RWPE2 (cell line): ENCODE measurements around the gene KHK.

Experiments
- ATAC-seq: fragments of 200-7000 bp; cut with Tn5 transposase; 3 replicates; pipeline ENCODE4 v1.9.1; 2021; ENCODE audit warnings: low read depth
- DNase-seq: peaks from one replicate; pipeline ENCODE4 v3.0.0-alpha.2; 2020; ENCODE audit warnings: low spot score
- H3K27ac ChIP-seq: fragments of 450-650 bp; 2 replicates; pipeline ENCODE4 v1.5.1; 2017; ENCODE audit warnings: mild to moderate bottlenecking; ENCODE audit not compliant: poor library complexity, severe bottlenecking
- H3K27me3 ChIP-seq: fragments of 250-450 bp; sonication (Bioruptor Pico); 2 replicates; pipeline ENCODE4 v1.5.1; 2021; ENCODE audit warnings: mild to moderate bottlenecking, moderate library complexity; ENCODE audit not compliant: insufficient read depth, poor library complexity, severe bottlenecking
- H3K36me3 ChIP-seq: fragments of 250-450 bp; sonication (Bioruptor Pico); 2 replicates; pipeline ENCODE4 v1.5.1; 2020; ENCODE audit warnings: low read depth, mild to moderate bottlenecking, moderate library complexity
- H3K4me1 ChIP-seq: fragments of 250-450 bp; sonication (Bioruptor Pico); 2 replicates; pipeline ENCODE4 v1.5.1; 2021; ENCODE audit warnings: mild to moderate bottlenecking, moderate library complexity; ENCODE audit not compliant: insufficient read depth, poor library complexity, severe bottlenecking
- H3K4me3 ChIP-seq: fragments of 250-450 bp; sonication (Bioruptor Pico); 2 replicates; pipeline ENCODE4 v1.5.1; 2021; ENCODE audit warnings: mild to moderate bottlenecking, moderate library complexity; ENCODE audit not compliant: severe bottlenecking
- H3K9me3 ChIP-seq: fragments of 250-450 bp; sonication (Bioruptor Pico); 2 replicates; pipeline ENCODE4 v1.5.1; 2021; ENCODE audit warnings: mild to moderate bottlenecking, moderate library complexity; ENCODE audit not compliant: severe bottlenecking
- TF ChIP-seq, protein P1 (sequence below): fragments of 450-650 bp; IDR thresholded peaks from one replicate; pipeline ENCODE4 v1.5.1; 2017; ENCODE audit warnings: mild to moderate bottlenecking, moderate library complexity; ENCODE audit not compliant: poor library complexity, severe bottlenecking

Gene KHK

GRCh38 chr2:27145682-27146081 lies 59.1 kb downstream of the KHK start:
- ATAC-seq (no peak), DNase-seq (no peak)
- Histone ChIP-seq H3K27me3 (no peaks in the 10 kb centered on the region), H3K4me1 (no peaks in the 10 kb centered on the region), H3K36me3 (no peaks in the 10 kb centered on the region), H3K27ac (no peak overlapping the region), H3K9me3 (no peaks in the 10 kb centered on the region), H3K4me3 (no peak overlapping the region)
- TF ChIP-seq, protein P1, sequence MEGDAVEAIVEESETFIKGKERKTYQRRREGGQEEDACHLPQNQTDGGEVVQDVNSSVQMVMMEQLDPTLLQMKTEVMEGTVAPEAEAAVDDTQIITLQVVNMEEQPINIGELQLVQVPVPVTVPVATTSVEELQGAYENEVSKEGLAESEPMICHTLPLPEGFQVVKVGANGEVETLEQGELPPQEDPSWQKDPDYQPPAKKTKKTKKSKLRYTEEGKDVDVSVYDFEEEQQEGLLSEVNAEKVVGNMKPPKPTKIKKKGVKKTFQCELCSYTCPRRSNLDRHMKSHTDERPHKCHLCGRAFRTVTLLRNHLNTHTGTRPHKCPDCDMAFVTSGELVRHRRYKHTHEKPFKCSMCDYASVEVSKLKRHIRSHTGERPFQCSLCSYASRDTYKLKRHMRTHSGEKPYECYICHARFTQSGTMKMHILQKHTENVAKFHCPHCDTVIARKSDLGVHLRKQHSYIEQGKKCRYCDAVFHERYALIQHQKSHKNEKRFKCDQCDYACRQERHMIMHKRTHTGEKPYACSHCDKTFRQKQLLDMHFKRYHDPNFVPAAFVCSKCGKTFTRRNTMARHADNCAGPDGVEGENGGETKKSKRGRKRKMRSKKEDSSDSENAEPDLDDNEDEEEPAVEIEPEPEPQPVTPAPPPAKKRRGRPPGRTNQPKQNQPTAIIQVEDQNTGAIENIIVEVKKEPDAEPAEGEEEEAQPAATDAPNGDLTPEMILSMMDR: no peak

DNA sequence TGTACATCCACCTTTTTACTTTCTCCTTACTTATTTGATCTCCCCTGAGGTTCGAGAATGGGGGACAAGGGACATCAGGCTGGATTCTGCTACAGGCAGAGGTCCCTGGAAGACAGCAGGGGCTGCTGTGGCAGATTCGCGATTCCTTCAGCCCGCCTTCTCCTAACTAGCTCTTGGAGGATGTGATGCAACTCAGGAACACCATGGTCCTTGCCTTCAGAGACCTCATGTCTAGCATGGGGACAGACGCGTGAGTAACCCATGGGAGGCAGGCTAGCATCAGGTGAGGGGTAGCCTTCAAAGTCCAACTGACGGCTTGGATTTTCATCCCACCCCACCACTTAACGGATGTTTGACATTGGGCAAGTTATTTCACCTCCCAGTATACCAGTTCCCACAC lies 61.4 kb downstream of the KHK start:
- H3K27me3 ChIP-seq: no peaks in the 10 kb centered on the region
- H3K27ac ChIP-seq: no peak overlapping the region
- H3K4me3 ChIP-seq: no peak overlapping the region
- ATAC-seq (no peak), DNase-seq (no peak)
- H3K9me3 ChIP-seq: no peaks in the 10 kb centered on the region
- no peaks in the 10 kb centered on the region for H3K36me3 ChIP-seq
- H3K4me1 ChIP-seq: no peaks in the 10 kb centered on the region
- TF ChIP-seq, protein P1: no peak

DNA sequence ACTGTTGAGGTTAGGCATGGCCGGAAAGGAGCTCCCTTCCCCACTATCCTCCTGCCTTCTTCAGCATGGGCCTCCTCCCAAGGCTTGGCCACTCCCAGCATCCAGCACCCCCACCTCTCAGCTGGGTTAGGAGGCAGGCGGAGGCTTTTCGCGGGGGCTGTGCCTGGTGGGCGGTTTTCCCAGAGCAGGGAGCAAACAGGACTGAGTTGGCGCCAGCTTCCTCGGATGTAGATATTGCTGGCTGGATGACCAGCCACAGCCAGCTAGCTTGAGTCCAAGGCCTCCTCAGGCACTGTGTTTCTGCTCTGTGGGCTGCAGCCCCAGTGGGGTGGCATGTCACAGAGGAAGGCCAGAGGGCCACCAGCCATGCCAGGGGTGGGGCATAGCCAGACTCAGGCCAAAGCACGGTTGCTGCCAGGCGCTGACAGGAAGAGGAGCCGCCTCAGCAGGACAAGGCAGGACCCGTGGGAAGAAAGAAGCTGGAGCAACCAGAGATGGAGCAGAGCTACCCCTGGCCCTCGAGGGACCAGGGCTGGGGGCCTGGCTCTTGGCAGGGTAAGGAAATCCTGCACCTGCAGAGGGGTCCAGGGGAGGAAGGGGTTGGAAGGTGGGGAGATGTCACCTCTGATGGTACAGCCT lies 62.3 kb downstream of the KHK start, which contains the start of gene TCF23:
TSS of gene TCF23 (plus strand) at position 204 of the 639 bp plus-strand sequence. CDS start at position 334, 130 bp downstream.
- Histone ChIP-seq H3K4me1 (no peaks in the 10 kb centered on the region), H3K36me3 (no peaks in the 10 kb centered on the region), H3K27me3 (no peaks in the 10 kb centered on the region), H3K4me3 (no peak within 1 kb of the TSS), H3K27ac (no peak within 1 kb of the TSS), H3K9me3 (no peaks in the 10 kb centered on the region)
- DNase-seq (no peak), ATAC-seq (no peak)
- TF ChIP-seq, protein P1: no peak

GRCh38 chr2:27149570-27150405 lies 63.2 kb downstream of the KHK start:
- DNase-seq (no peak), ATAC-seq (no peak)
- no peaks in the 10 kb centered on the region for H3K9me3 ChIP-seq
- no peaks in the 10 kb centered on the region for H3K36me3 ChIP-seq
- no peak overlapping the region for H3K27ac ChIP-seq
- H3K4me1 ChIP-seq: no peaks in the 10 kb centered on the region
- no peaks in the 10 kb centered on the region for H3K27me3 ChIP-seq
- no peak overlapping the region for H3K4me3 ChIP-seq
- TF ChIP-seq, protein P1: no peak
